Measurements from ENCODE around the gene KIF18B. TPM values are rescaled to one million over a fixed set of nuclear protein-coding genes. Genes with fewer than 3 reads are reported as not detected.

KIF18B gene
- total RNA-seq, 1 donor from 2014 or later: 22.5 TPM

GRCh38 chr17:44988044-44988942 lies 40.7 kb upstream of the KIF18B start:
- no peak overlapping the region for H3K4me3 ChIP-seq (ENCODE audit: low read depth, low read length)
- DNase-seq (ENCODE audit: low read depth): no peak
- TF ChIP-seq CTCF (conservative IDR thresholded peaks at IDR 0.05; ENCODE audit: low read depth, low read length): no peak

GRCh38 chr17:44983563-44983962 lies 36.0 kb upstream of the KIF18B start:
- no peak for TF ChIP-seq CTCF (conservative IDR thresholded peaks at IDR 0.05; ENCODE audit: low read depth, low read length)
- no peak overlapping the region for H3K4me3 ChIP-seq (ENCODE audit: low read depth, low read length)
- DNase-seq (ENCODE audit: low read depth): no peak

DNA sequence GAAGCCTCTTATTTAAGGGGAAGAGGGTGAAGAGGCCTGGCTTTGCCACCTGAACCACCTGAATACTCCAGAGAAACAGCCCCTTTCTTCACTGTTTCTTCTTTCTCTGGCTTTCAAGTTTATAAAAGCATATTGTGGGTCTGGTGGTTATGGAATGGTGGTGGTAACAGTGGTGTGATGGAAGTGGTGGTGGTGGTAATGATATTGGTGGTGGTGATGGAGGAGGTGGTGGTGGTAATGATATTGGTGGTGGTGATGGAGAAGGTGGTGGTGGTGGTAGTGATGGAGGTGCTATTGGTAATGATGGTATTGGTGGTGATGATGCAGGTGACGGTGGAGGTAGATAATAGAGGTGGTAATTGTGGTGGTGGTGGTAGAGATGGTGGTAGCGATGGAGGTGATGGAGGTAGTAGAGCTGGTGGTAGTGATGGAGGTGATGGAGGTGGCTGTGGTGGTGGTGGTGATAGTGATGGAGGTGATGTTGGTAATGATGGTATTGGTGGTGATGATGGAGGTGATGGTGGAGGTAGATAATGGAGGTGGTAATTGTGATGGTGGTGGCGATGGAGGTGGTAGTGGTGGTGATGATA lies 34.6 kb upstream of the KIF18B start:
- no peak for TF ChIP-seq CTCF (conservative IDR thresholded peaks at IDR 0.05; ENCODE audit: low read depth, low read length)
- no peak for DNase-seq (ENCODE audit: low read depth)
- H3K4me3 ChIP-seq (ENCODE audit: low read depth, low read length): no peak overlapping the region

GRCh38 chr17:44981221-44981968 lies 33.8 kb upstream of the KIF18B start:
- peak overlapping the region; percentile 40 for H3K4me3 ChIP-seq (ENCODE audit: low read depth, low read length)
- no peak for TF ChIP-seq CTCF (conservative IDR thresholded peaks at IDR 0.05; ENCODE audit: low read depth, low read length)
- DNase-seq (ENCODE audit: low read depth): peak; percentile 39

- no peak for DNase-seq (ENCODE audit: low read depth)
- no peak for TF ChIP-seq CTCF (conservative IDR thresholded peaks at IDR 0.05; ENCODE audit: low read depth, low read length)
- H3K4me3 ChIP-seq (ENCODE audit: low read depth, low read length): no peak overlapping the region
Measured at GRCh38 chr17:44979426-44979995, 31.9 kb upstream of the KIF18B start.

DNA sequence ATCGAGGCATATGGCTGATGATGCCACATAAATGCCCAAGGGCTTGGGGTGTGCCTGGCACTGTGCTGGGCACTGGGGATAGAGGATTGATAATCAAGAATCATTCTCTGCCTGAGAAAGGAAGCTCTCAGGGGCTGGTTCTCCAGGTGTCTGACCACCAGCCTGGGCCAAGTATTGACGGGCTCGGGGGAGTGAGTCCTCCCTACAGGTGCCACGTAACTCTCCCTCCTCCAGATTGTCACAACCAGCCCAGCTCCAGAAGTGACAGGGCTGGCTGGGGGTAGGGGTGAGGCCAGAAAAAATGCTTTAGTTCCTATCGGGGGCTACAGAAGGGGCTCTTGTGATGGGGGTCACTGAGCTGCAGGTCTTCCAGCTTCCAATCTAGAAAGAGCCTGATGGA lies 31.2 kb upstream of the KIF18B start:
- no peak for TF ChIP-seq CTCF (conservative IDR thresholded peaks at IDR 0.05; ENCODE audit: low read depth, low read length)
- H3K4me3 ChIP-seq (ENCODE audit: low read depth, low read length): no peak overlapping the region
- no peak for DNase-seq (ENCODE audit: low read depth)

Measured in epithelial cell of proximal tubule (primary cell).